Ishikawa (cell line): ENCODE results near the gene MATN1.
A peak's percentile ranks its signal among the peaks of the same experiment; 100 is the strongest.

Experiments used
- CEBPB ChIP-seq: IDR thresholded peaks from 2 replicates; pipeline ENCODE4 v1.6.1; 2012
- CREB1 ChIP-seq: IDR thresholded peaks from 2 replicates; pipeline ENCODE4 v1.6.1; 2012; ENCODE audit warnings: low read depth
- EGR1 ChIP-seq: IDR thresholded peaks from 2 replicates; pipeline ENCODE4 v1.6.1; 2012
- EP300 ChIP-seq: IDR thresholded peaks from 2 replicates; pipeline ENCODE4 v1.6.1; 2012; ENCODE audit warnings: borderline replicate concordance
- FOXM1 ChIP-seq: IDR thresholded peaks from 2 replicates; pipeline ENCODE4 v1.6.1; 2012; ENCODE audit warnings: low read depth, borderline replicate concordance
- MAX ChIP-seq: IDR thresholded peaks from 2 replicates; pipeline ENCODE4 v1.6.1; 2012
- NFIC ChIP-seq: IDR thresholded peaks from 2 replicates; pipeline ENCODE4 v1.6.1; 2012
- RAD21 ChIP-seq: IDR thresholded peaks from 2 replicates; pipeline ENCODE4 v1.6.1; 2012; ENCODE audit warnings: low read depth
- REST ChIP-seq: IDR thresholded peaks from 2 replicates; pipeline ENCODE4 v1.6.1; 2012; ENCODE audit warnings: low read depth, mild to moderate bottlenecking
- TAF1 ChIP-seq: IDR thresholded peaks from 2 replicates; pipeline ENCODE4 v1.6.1; 2012; ENCODE audit warnings: low read depth, mild to moderate bottlenecking
- TCF12 ChIP-seq: IDR thresholded peaks from 2 replicates; pipeline ENCODE4 v1.6.1; 2012; ENCODE audit warnings: low read depth
- TEAD4 ChIP-seq: IDR thresholded peaks from 2 replicates; pipeline ENCODE4 v1.6.1; 2012
- YY1 ChIP-seq: IDR thresholded peaks from 2 replicates; pipeline ENCODE4 v1.6.1; 2012; ENCODE audit warnings: low read depth
- ZBTB7A ChIP-seq: IDR thresholded peaks from 2 replicates; pipeline ENCODE4 v1.6.1; 2012; ENCODE audit warnings: low read depth
- TF ChIP-seq, protein P1 (sequence below): IDR thresholded peaks from 2 replicates; pipeline ENCODE4 v1.6.1; 2012

MATN1 gene

DNA sequence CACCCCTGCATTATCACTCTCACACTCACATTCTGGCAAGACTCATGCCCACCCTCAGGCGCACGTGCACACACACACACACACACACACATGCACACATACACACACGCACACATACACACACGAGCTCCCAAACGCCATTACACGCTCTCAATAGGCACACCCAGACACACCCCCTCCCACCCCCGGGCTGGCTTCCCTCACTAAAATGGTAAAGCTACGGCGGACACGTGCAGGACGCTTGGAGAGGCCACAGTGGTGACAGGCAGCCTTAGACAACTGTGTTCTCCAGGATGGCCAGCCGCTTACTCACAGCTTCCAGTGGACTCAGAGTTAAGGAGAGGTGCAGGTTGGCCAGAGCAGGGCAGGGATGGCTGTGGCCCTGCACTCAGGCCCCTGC lies 10.1 kb downstream of the MATN1 start:
- TF ChIP-seq TEAD4 (no peak), EP300 (no peak), RAD21 (no peak), EGR1 (no peak), MAX (no peak), ZBTB7A (no peak), REST (no peak), CREB1 (no peak), NFIC (no peak), TAF1 (no peak), TCF12 (no peak), YY1 (no peak), CEBPB (no peak), FOXM1 (no peak)
- TF ChIP-seq, protein P1, sequence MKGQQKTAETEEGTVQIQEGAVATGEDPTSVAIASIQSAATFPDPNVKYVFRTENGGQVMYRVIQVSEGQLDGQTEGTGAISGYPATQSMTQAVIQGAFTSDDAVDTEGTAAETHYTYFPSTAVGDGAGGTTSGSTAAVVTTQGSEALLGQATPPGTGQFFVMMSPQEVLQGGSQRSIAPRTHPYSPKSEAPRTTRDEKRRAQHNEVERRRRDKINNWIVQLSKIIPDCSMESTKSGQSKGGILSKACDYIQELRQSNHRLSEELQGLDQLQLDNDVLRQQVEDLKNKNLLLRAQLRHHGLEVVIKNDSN = no peak

GRCh38 chr1:30712583-30712982 lies 10.8 kb downstream of the MATN1 start:
- TF ChIP-seq EGR1 (no peak), EP300 (no peak), TEAD4 (no peak), TAF1 (no peak), YY1 (no peak), CREB1 (no peak), NFIC (no peak), ZBTB7A (no peak)
- TF ChIP-seq, protein P1 = no peak

- TF ChIP-seq REST (no peak), EGR1 (no peak)
Observed at GRCh38 chr1:30710407-30710806, 13.0 kb downstream of the MATN1 start.

DNA sequence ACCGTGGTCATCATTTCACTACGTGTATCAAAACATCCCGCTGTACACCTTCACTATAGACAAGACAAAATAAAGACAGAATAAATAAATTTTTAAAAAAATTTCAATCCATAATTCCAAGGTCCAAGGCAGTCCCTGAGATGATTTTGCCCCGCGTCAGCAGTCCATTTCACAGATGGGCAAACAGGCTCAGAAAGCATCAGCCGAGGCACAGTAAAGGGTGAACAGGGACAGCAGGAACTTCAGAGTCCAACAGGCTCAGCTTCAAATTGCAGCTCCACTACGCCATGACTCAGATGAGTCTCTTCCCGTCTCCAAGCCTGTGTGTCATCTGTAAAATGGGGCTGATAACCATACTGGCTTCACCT lies 15.0 kb downstream of the MATN1 start:
- no peak for TF ChIP-seq CEBPB
- TF ChIP-seq TAF1 = no peak

- TF ChIP-seq MAX (no peak), RAD21 (peak; percentile 97), YY1 (0 out of 2 replicates have a peak, but pooled peaks have one; percentile 31)
Observed at GRCh38 chr1:30707412-30708360, 15.7 kb downstream of the MATN1 start.

DNA sequence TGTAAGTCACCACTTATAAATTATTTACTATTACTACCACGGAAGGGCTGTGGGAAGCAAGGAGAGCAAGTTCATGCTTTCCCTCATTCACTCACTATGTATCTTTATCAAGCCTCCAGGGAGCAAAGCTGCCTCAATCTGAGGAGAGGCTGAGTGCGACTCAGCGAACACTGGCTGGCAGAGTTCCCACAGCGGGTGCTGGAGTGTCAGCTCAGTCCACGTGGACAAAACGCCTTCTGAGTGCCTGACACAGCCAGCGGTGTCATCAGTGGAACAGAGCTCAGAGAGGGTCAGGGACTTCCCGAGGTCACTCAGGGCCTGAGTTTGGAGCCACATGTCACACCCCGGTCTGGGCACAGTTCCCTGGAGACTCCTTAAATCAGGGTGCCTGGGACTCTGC lies 16.9 kb downstream of the MATN1 start:
- TF ChIP-seq RAD21 (no peak), REST (no peak), CREB1 (no peak), EP300 (no peak), TCF12 (no peak), TAF1 (no peak), TEAD4 (no peak), FOXM1 (no peak), YY1 (no peak), NFIC (no peak), ZBTB7A (no peak), MAX (no peak), CEBPB (no peak), EGR1 (no peak)
- TF ChIP-seq, protein P1 = no peak
